K562 (cell line): ENCODE results near the gene TRAF5. TPM values are rescaled to one million over a fixed set of nuclear protein-coding genes. Genes with fewer than 3 reads are reported as not detected.

Experiments used
- ATAC-seq: fragments of 200-7000 bp; cut with Tn5 transposase; 3 replicates; pipeline ENCODE4 v1.9.1; 2020; ENCODE audit warnings: moderate library complexity
- BruUV-seq: library from RNA; stranded (reverse); fragments of 400-500 nt; replicated peaks from 2 replicates; lab custom pipeline; 2021; lab: Mats Ljungman, UMichigan
- CTCF ChIA-PET: fragments of 300-600 bp; formaldehyde crosslinking; extraction: SDS; loops from one replicate; lab custom pipeline; 2021; ENCODE audit warnings: low intra/inter-chr PET ratio; lab: Yijun Ruan, JAX
- POLR2A ChIA-PET: fragments of 300-600, 350-650 bp; sonication (Branson Sonifier 250); formaldehyde crosslinking; extraction: SDS; loops from one replicate; lab custom pipeline; 2021; ENCODE audit warnings: antibody characterized with exemption, inconsistent platforms; lab: Yijun Ruan, JAX
- DNase-seq, 4 experiments: peaks; one replicate each; pipeline versions ENCODE4 v3.0.0 to v3.0.0-alpha.2; 2011 to 2018; ENCODE audit warnings: low spot score in 3 of 4, mixed read lengths in 3 of 4; ENCODE audit errors: extremely low read depth in 1 of 4
- FAIRE-seq: peaks from 2 replicates; lab custom pipeline; 2011; peaks lifted over from hg19 to GRCh38; lab: Jason Lieb, UNC
- H2AFZ ChIP-seq: 2 replicates; pipeline ENCODE4 v1.6.0; 2011; ENCODE audit warnings: low read depth, low read length, control low read depth, inconsistent platforms
- H3K27ac ChIP-seq: fragments of 200-600 bp; 3 replicates; pipeline ENCODE4 v1.8.0; 2011; ENCODE audit warnings: low read depth, mild to moderate bottlenecking, control low read depth, inconsistent platforms, low read length, moderate library complexity, mixed read lengths; ENCODE audit errors: extremely low read depth
- H3K27me3 ChIP-seq, 2 experiments: fragments of 300-600 bp in 1 of 2; 2 replicates in 1 of 2; 3 replicates in 1 of 2; pipeline versions ENCODE4 v1.6.0 to v1.8.0; 2011; ENCODE audit warnings: inconsistent platforms in 2 of 2, low read length in 2 of 2, mild to moderate bottlenecking in 1 of 2, mixed read lengths in 1 of 2, moderate library complexity in 1 of 2; ENCODE audit not compliant: control insufficient read depth in 2 of 2, insufficient read depth in 2 of 2
- H3K36me3 ChIP-seq: fragments of 300-600 bp; 3 replicates; pipeline ENCODE4 v1.8.0; 2011; ENCODE audit warnings: mild to moderate bottlenecking, low read length, inconsistent platforms; ENCODE audit not compliant: control insufficient read depth, insufficient read depth
- H3K4me1 ChIP-seq, 2 experiments: fragments of 200-600 bp in 1 of 2; replicated peaks in 1 of 2; 2 replicates in 1 of 2; 3 replicates in 1 of 2; pipeline versions ENCODE4 v1.5.1 to v1.8.0; 2011; ENCODE audit warnings: inconsistent platforms in 2 of 2, low read length in 2 of 2, mild to moderate bottlenecking in 1 of 2, mixed read lengths in 1 of 2, moderate library complexity in 1 of 2; ENCODE audit not compliant: control insufficient read depth in 2 of 2, insufficient read depth in 2 of 2
- H3K4me2 ChIP-seq: 2 replicates; pipeline ENCODE4 v1.6.1; 2011; ENCODE audit warnings: low read length, control low read depth, inconsistent platforms, mixed read lengths; ENCODE audit not compliant: insufficient read depth
- H3K4me3 ChIP-seq: fragments of 200-600 bp; sonication (generic), shearing (Covaris generic); 2 replicates; pipeline ENCODE4 v1.5.1; 2016; ENCODE audit warnings: control low read depth, inconsistent platforms
- H3K79me2 ChIP-seq: fragments of 200-600 bp; 3 replicates; pipeline ENCODE4 v1.8.0; 2011; ENCODE audit warnings: low read length, inconsistent platforms; ENCODE audit not compliant: control insufficient read depth, insufficient read depth
- H3K9ac ChIP-seq, 2 experiments: 2 replicates each; pipeline versions ENCODE4 v1.6.0 to v1.6.1; 2011; ENCODE audit warnings: low read depth in 2 of 2, low read length in 2 of 2, control low read depth in 1 of 2, inconsistent platforms in 1 of 2, mild to moderate bottlenecking in 1 of 2, mixed read lengths in 1 of 2; ENCODE audit not compliant: insufficient read depth in 1 of 2
- H3K9me1 ChIP-seq: one replicate; pipeline ENCODE4 v1.6.0; 2011; ENCODE audit warnings: inconsistent platforms, mild to moderate bottlenecking, low read length, moderate library complexity; ENCODE audit not compliant: control insufficient read depth, insufficient read depth
- H3K9me3 ChIP-seq: replicated peaks from 2 replicates; pipeline ENCODE4 v1.5.1; 2011; ENCODE audit warnings: low read depth, low read length, inconsistent platforms; ENCODE audit not compliant: control insufficient read depth, insufficient read depth
- H4K20me1 ChIP-seq: replicated peaks from 2 replicates; pipeline ENCODE4 v1.6.1; 2011; ENCODE audit warnings: low read length, inconsistent platforms, mixed read lengths; ENCODE audit not compliant: control insufficient read depth, insufficient read depth
- ARID2 ChIP-seq: fragments of 450-650 bp; IDR thresholded peaks from 2 replicates; pipeline ENCODE4 v1.6.1; 2017; ENCODE audit warnings: antibody characterized with exemption, mild to moderate bottlenecking
- CTBP1 ChIP-seq: fragments of 450-650 bp; IDR thresholded peaks from 2 replicates; pipeline ENCODE4 v1.6.1; 2016; ENCODE audit warnings: borderline replicate concordance
- DIDO1 ChIP-seq: fragments of 450-650 bp; IDR thresholded peaks from 2 replicates; pipeline ENCODE4 v1.6.1; 2016; ENCODE audit warnings: low read depth, missing biosample characterization, missing genetic modification characterization
- EWSR1 ChIP-seq: fragments of 450-650 bp; IDR thresholded peaks from 2 replicates; pipeline ENCODE4 v1.6.1; 2018; ENCODE audit warnings: borderline replicate concordance, mild to moderate bottlenecking, low read depth, moderate library complexity; ENCODE audit not compliant: partially characterized antibody
- MXI1 ChIP-seq: IDR thresholded peaks from 2 replicates; pipeline ENCODE4 v1.6.1; 2011; ENCODE audit warnings: low read depth, mild to moderate bottlenecking, improper control_type of control experiment, low read length
- NFIC ChIP-seq: fragments of 450-650 bp; IDR thresholded peaks from 2 replicates; pipeline ENCODE4 v1.6.1; 2017; ENCODE audit warnings: mild to moderate bottlenecking, inconsistent platforms
- PHF20 ChIP-seq: fragments of 450-650 bp; IDR thresholded peaks from 2 replicates; pipeline ENCODE4 v1.6.1; 2018; ENCODE audit not compliant: partially characterized antibody
- RBM22 ChIP-seq: fragments of 200-400 bp; formaldehyde crosslinking; IDR thresholded peaks from 2 replicates; pipeline ENCODE4 v1.6.1; 2018; ENCODE audit warnings: low read length, low read depth; ENCODE audit not compliant: poor library complexity, severe bottlenecking
- SLC30A9 ChIP-seq: fragments of 250-450 bp; sonication (Bioruptor Pico); IDR thresholded peaks from 2 replicates; pipeline ENCODE4 v1.8.0; 2022; ENCODE audit warnings: mild to moderate bottlenecking, moderate library complexity
- ZBTB7A ChIP-seq: IDR thresholded peaks from 2 replicates; pipeline ENCODE4 v1.6.1; 2011; ENCODE audit warnings: low read depth, mild to moderate bottlenecking, low read length, moderate library complexity, borderline replicate concordance; ENCODE audit not compliant: control insufficient read depth
- ZNF134 ChIP-seq: fragments of 250-450 bp; sonication (Bioruptor Pico); conservative IDR thresholded peaks from 2 replicates; pipeline ENCODE4 v1.4.0; 2020
- ZNF316 ChIP-seq: fragments of 450-650 bp; IDR thresholded peaks from 2 replicates; pipeline ENCODE4 v1.6.1; 2016
- WGBS: fragments of 100-300 bp; shearing (Covaris generic); methylation state at CpG from one replicate; pipeline ENCODE4 v1.1.6; 2016; ENCODE audit warnings: low coverage, mixed read lengths; ENCODE audit not compliant: insufficient coverage; ENCODE audit errors: missing lambda C conversion rate; 5-methylcytosine and 5-hydroxymethylcytosine counted together
- in situ Hi-C: fragments of 300-500 bp; cut with MboI; formaldehyde crosslinking; loops from 4 replicates; pipeline ENCODE4 v1.15.0; 2018; ENCODE audit warnings: inconsistent platforms, mixed read lengths
- intact Hi-C: fragments of 100-400 bp; cut with micrococcal nuclease; formaldehyde crosslinking; loops from 2 replicates; pipeline ENCODE4 v1.14.2; 2022
- polyA plus RNA-seq, 8 experiments: library from polyadenylated mRNA; depleted of rRNA in 4 of 8; stranded (reverse) in 5 of 8; unstranded in 3 of 8; fragments of >200 nt; fragmentation: Nextera tagmentation in 2 of 8; fragmentation: Illumina TruSeq in 1 of 8; extraction: Ambion mirVana in 2 of 8; extraction: Trizol in 1 of 8; gene quantifications; 2 replicates each; pipeline versions ENCODE4 v1.2.1 to v1.2.3, GENCODE V29; 2011 to 2014; ENCODE audit warnings: inconsistent platforms in 1 of 8, missing spikeins in 1 of 8
- total RNA-seq, 7 experiments: library from RNA; depleted of rRNA in 6 of 7; stranded (reverse); fragments of >200 nt in 6 of 7; fragmentation: Illumina TruSeq in 2 of 7; extraction: Trizol in 2 of 7; gene quantifications; 2 replicates each; pipeline versions ENCODE4 v1.2.1 to v1.2.3, GENCODE V29; 2011 to 2021; ENCODE audit warnings: low replicate concordance in 1 of 7
- TF ChIP-seq, protein P1 (sequence below), 2 experiments: fragments of 450-650 bp in 1 of 2; sonication (generic) in 1 of 2; formaldehyde crosslinking in 1 of 2; IDR thresholded peaks in 1 of 2; conservative IDR thresholded peaks in 1 of 2; 2 replicates each; pipeline versions ENCODE4 v1.6.1 to v1.8.1; 2016 to 2023; ENCODE audit warnings: mild to moderate bottlenecking in 2 of 2, moderate library complexity in 2 of 2, inconsistent platforms in 1 of 2, missing genetic modification reagents in 1 of 2
- TF ChIP-seq, protein P2 (sequence below), 2 experiments: IDR thresholded peaks in 1 of 2; conservative IDR thresholded peaks in 1 of 2; 2 replicates each; pipeline ENCODE4 v1.6.1; 2016; ENCODE audit warnings: low read depth in 2 of 2, mild to moderate bottlenecking in 1 of 2, missing compliant biosample characterization in 1 of 2, missing genetic modification characterization in 1 of 2, moderate library complexity in 1 of 2
- TF ChIP-seq, protein P3 (sequence below): fragments of 200-800 bp; sonication (Bioruptor generic); IDR thresholded peaks from 2 replicates; pipeline ENCODE4 v1.6.1; 2017; ENCODE audit warnings: missing genetic modification characterization, missing compliant biosample characterization

TRAF5 gene
- total and polyA plus RNA-seq, 9 of the 15 experiments (the other 6 are each of a cell fraction or from before 2014, with no cell fraction given): 2.0 to 9.3 (median 5.3) TPM

DNA sequence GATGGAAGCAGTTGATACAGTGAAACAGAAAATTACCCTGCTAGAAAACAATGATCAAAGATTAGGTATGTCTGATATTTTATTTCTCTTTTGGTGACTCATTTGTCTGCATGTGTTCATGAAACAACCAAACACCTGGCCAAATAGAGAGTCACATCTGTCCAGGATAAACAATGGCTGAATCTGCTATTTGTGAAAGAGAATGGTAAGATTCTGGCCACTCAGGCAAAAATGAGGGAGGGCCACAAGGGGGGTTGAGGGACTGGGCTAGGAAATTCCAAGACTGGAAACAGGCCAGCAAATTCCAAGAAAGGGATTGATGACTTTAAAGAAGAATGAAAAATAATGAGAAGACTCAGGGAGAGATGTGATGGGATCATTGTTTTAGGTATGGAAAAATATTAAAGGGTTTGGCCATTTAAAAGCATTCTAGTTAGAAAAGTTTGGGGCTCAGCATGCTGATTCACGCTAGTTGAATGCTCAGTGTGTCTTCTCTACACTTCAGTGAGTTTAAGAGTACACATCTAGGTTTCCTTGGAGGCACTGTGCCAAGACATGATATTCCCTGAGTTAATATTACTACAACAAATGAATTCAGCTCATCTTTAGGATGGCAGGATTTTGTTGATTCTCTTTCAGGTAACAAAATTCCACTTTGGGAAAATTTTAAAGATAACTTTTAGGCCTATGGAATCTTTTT, 44.9 kb downstream of the TRAF5 start:
- POLR2A ChIA-PET: interaction anchor here (0.9 to 1.8 kb wide), 3 partner anchors 8 to 25 kb away, joined by 3 to 6 read pairs (median 5); no protein-coding TSS in a partner anchor
- DNase-seq: peak in 3 of 4 experiments; percentile 13 to 51 (median 47)
- H2AFZ ChIP-seq: peak overlapping the region; percentile 52; the same call in 1 of the 2 replicates
- CTCF ChIA-PET: interaction anchor here (1.1 kb wide), 1 partner anchor 143 kb away, joined by 4 read pairs; no protein-coding TSS in a partner anchor
- in situ Hi-C loops: no loop called here
- H3K27me3 ChIP-seq: no peaks in the 10 kb centered on the region
- peak; percentile 37; the same call in 2 of the 3 replicates for ATAC-seq
- no peak overlapping the region for H3K27ac ChIP-seq
- no peak overlapping the region for H3K9ac ChIP-seq
- intact Hi-C loops: no loop called here
- BruUV-seq: no TSS peak
- H3K4me1 ChIP-seq: peaks cover 10 to 28% of the 10 kb centered on the region in 2 experiments
- H3K79me2 ChIP-seq: no peaks in the 10 kb centered on the region
- no peaks in the 10 kb centered on the region for H3K9me1 ChIP-seq
- 0 out of 3 replicates have a peak, but pooled peaks cover 2% of the 10 kb centered on the region for H3K36me3 ChIP-seq
- no peak overlapping the region for H3K4me2 ChIP-seq
- FAIRE-seq: peak; percentile 69
- H3K4me3 ChIP-seq: no peak overlapping the region
- no peaks in the 10 kb centered on the region for H4K20me1 ChIP-seq
- no peaks in the 10 kb centered on the region for H3K9me3 ChIP-seq
- WGBS: 67% methylated on average over 1 of the region's 1 CpG
- TF ChIP-seq ZNF316: 0 out of 2 replicates have a peak, but pooled peaks have one; percentile 15
- no peak for TF ChIP-seq MXI1
- no peak for TF ChIP-seq SLC30A9 (CRISPR knock-in tag)
- no peak for TF ChIP-seq RBM22
- TF ChIP-seq DIDO1: no peak
- TF ChIP-seq ZNF134 (CRISPR knock-in tag): no peak
- TF ChIP-seq ARID2: no peak
- TF ChIP-seq, protein P1, sequence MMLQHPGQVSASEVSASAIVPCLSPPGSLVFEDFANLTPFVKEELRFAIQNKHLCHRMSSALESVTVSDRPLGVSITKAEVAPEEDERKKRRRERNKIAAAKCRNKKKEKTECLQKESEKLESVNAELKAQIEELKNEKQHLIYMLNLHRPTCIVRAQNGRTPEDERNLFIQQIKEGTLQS (IDR thresholded peaks at IDR 0.05): peak; percentile 28; the same call in 1 of the 2 replicates
- TF ChIP-seq, protein P1 (CRISPR knock-in tag; conservative IDR thresholded peaks at IDR 0.05): no peak
- TF ChIP-seq EWSR1: no peak
- TF ChIP-seq PHF20: no peak
- TF ChIP-seq NFIC: peak; percentile 65
- no peak for TF ChIP-seq CTBP1
- TF ChIP-seq ZBTB7A: no peak
- TF ChIP-seq, protein P2, sequence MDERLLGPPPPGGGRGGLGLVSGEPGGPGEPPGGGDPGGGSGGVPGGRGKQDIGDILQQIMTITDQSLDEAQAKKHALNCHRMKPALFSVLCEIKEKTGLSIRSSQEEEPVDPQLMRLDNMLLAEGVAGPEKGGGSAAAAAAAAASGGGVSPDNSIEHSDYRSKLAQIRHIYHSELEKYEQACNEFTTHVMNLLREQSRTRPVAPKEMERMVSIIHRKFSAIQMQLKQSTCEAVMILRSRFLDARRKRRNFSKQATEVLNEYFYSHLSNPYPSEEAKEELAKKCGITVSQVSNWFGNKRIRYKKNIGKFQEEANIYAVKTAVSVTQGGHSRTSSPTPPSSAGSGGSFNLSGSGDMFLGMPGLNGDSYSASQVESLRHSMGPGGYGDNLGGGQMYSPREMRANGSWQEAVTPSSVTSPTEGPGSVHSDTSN (CRISPR knock-in tag; IDR thresholded peaks at IDR 0.05; ENCODE audit: low read depth): no peak
- TF ChIP-seq, protein P2 (tag; conservative IDR thresholded peaks at IDR 0.05; ENCODE audit: low read depth): 0 out of 2 replicates have a peak, but pooled peaks have one; percentile 8
- TF ChIP-seq, protein P3, sequence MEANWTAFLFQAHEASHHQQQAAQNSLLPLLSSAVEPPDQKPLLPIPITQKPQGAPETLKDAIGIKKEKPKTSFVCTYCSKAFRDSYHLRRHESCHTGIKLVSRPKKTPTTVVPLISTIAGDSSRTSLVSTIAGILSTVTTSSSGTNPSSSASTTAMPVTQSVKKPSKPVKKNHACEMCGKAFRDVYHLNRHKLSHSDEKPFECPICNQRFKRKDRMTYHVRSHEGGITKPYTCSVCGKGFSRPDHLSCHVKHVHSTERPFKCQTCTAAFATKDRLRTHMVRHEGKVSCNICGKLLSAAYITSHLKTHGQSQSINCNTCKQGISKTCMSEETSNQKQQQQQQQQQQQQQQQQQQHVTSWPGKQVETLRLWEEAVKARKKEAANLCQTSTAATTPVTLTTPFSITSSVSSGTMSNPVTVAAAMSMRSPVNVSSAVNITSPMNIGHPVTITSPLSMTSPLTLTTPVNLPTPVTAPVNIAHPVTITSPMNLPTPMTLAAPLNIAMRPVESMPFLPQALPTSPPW (CRISPR knock-in tag): peak; percentile 51
